GM21526 (cell line): ENCODE results near the gene MAP1B.

ENCODE experiments used
- ATAC-seq: cut with Tn5 transposase; IDR thresholded peaks from one replicate; pipeline ENCODE4 v1.9.1; 2021; ENCODE audit warnings: moderate library complexity; ENCODE audit not compliant: unreplicated experiment, low FRiP score

The MAP1B gene

DNA sequence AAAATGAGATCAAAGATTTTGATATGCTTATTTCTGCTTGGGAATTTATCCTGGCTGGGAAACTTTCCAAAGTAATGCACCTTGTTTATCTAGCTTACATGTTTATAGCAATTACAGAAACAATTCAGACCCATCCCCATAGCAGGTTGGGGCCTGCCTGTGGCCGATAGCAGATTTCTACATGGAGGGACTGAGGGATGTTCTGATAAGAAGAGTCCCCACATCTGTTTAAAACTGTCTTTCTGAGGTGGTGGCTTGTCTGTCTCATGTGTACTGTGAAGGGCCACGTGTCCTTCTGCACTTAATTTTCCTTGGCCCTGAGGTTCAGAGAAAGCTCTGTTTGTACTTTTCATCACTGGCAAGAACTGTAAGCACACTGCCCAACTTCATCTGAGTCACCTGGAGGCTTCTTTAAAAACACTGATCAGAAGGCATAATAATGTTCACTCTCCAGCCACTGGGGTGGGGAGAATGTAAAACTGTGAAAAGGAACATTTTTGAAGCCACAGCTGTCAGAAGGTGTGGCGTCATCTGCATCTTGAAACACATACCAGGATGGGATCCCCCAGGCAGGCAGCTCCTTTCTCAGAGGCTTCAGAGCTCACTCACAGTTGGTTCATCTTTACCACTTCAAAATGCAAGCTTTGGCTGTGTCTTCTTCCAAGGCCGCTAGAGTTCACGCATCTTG is 80.3 kb downstream of the MAP1B start:
- ATAC-seq, result no peak

DNA sequence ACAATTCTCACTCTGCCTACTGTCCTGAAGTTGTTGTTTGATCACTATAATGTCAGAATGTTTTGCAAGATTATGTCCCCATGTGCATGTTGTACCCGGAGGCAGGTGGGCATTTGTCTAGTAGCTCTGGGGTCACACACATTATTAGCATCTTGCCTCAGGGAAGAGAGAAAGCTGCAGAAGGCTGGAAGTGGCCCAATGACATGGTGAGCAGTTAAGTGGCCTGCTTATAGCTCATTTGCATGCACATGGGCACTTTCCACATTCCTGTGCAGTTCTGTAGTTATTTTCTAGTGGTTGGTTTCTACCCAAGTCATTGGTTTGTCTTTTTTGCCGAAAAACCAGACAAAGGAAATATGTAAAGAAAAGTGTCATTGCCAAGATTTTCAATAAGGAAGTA is 80.9 kb downstream of the MAP1B start:
- ATAC-seq, result no peak

DNA sequence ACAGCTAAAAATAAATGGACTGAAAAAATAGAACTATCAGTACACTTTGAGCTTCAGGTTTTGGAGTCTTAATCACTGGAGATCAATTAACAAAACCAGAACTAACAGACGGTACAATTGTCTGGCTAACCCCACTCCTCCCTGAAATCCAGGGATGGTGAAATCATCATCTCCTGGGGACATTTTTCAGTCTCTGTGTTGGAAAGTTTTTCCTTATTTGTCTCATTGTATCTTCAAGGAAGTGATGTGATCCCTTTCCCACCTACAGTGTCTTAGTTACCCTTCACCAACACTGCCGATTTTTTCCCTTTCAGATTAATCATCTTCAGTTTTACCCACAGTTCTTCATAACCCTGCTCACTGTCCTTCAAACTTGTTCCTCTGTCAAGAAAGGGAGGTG is 81.9 kb downstream of the MAP1B start:
- ATAC-seq, result no peak

DNA sequence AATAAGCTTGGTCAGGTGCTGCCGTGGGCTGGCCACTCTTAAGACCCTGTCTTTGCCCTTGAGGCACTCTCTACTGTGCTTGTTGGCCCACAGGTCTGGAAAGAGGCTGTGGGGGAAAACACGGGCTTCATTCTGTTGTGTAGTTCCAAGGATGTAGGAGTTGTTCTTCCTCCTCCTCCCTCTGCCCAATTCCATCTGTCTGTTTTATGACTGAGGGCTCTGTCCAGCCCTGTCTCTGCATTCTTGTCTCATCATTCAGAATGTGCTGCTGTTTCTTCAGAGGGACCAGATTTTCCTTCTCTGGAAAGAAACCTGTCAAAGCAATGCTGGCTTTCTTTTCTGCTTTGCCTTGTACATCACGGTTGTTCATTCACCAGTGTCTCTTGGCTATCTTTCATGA is 84.1 kb downstream of the MAP1B start:
- ATAC-seq, result no peak

DNA sequence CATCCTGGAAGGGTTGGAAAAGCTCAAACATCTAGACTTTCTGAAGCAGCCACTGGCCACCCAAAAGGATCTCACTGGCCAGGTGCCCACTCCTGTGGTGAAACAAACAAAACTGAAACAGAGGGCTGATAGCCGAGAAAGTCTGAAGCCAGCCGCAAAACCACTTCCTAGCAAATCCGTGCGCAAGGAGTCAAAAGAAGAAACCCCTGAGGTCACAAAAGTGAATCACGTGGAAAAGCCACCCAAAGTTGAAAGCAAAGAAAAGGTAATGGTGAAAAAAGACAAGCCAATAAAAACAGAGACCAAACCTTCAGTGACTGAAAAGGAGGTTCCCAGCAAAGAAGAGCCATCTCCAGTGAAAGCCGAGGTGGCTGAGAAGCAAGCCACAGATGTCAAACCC is 87.6 kb downstream of the MAP1B start:
- ATAC-seq, result peak; percentile 90

DNA sequence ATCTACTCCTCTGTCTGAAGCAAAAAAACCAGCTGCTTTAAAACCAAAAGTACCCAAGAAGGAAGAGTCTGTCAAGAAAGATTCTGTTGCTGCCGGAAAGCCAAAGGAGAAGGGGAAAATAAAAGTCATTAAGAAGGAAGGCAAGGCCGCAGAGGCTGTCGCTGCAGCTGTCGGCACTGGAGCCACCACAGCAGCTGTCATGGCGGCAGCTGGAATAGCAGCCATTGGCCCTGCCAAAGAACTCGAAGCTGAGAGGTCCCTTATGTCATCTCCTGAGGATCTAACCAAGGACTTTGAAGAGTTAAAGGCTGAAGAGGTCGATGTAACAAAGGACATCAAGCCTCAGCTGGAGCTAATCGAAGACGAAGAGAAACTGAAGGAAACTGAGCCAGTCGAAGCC is 88.3 kb downstream of the MAP1B start:
- ATAC-seq, result no peak

DNA sequence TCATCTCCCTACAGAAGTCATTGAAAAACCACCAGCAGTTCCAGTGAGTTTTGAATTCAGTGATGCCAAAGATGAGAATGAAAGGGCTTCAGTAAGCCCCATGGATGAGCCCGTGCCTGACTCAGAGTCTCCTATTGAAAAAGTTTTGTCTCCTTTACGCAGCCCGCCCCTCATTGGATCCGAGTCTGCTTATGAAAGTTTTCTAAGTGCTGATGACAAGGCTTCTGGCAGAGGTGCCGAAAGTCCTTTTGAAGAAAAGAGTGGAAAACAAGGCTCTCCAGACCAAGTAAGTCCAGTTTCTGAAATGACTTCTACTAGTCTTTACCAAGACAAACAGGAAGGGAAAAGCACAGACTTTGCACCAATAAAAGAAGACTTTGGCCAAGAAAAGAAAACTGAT is 90.1 kb downstream of the MAP1B start:
- ATAC-seq, result no peak

DNA sequence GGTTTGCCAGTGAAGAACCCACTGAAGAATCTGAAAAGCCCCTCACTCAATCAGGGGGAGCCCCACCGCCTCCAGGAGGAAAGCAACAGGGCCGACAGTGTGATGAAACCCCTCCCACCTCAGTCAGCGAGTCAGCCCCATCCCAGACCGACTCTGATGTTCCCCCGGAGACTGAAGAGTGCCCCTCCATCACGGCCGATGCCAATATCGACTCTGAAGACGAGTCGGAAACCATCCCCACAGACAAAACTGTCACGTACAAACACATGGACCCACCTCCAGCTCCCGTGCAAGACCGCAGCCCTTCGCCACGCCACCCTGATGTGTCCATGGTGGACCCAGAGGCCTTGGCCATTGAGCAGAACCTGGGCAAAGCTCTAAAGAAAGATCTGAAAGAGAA is 92.4 kb downstream of the MAP1B start:
- no peak for ATAC-seq

DNA sequence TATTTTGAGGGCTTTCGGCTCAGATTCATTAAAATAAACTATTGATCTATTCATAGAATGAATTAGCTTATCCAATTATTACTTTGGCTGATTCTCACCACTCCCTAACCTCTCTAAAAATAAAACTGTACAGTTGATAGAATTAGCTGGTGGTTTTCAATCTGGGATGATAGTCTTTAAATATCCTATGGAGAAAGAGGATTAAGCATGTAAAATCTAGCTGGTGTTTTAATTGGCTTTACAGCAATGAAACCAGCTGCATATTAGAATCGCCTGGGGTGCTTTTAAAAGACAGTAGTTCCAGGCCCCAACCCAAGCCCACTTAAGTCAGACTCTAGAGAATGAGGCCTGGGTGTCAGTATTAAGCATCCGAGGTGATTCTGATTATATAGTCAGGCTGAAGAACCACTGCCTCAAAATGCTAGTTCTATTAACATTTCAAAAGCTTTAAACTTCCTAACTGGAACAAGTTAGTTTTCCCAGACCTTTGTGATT is 95.1 kb downstream of the MAP1B start:
- no peak for ATAC-seq

DNA sequence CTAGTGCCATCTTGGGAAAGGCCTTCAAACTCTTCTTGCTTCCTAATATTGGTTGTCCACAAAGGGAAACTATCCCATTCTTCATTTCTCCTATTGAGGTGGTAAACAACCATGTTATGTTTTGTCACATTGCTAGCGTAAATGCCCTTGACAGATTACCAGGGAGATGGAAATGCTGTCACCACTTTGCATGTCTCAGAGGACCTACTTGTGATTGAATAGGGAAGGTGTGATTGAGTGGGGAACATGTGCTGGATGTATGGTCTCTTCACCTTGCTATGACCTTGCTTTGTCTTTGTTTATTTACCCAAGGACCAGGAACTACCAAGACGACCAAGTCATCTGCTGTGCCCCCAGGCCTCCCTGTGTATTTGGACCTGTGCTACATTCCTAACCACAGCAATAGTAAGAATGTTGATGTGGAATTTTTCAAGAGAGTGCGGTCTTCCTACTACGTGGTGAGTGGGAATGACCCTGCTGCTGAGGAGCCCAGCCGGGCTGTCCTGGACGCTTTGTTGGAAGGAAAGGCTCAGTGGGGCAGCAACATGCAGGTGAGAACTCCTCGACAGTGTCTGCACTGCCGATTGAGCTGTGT is 96.1 kb downstream of the MAP1B start:
- ATAC-seq, result no peak

DNA sequence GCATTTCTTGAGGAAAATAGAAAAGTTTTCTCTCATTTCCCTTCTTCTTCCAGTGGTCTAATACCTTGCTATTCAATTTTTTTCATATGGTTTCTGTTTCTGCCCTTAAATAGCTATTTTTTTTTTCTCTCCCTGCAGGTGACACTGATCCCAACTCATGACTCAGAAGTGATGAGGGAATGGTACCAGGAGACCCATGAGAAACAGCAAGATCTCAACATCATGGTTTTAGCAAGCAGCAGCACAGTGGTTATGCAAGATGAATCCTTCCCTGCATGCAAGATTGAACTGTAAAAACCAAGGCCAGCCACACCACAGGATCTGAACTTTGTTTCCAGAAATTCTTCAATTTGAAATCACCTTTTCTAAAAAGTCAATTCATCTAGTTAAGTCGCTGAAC is 97.7 kb downstream of the MAP1B start:
- ATAC-seq, result no peak

DNA sequence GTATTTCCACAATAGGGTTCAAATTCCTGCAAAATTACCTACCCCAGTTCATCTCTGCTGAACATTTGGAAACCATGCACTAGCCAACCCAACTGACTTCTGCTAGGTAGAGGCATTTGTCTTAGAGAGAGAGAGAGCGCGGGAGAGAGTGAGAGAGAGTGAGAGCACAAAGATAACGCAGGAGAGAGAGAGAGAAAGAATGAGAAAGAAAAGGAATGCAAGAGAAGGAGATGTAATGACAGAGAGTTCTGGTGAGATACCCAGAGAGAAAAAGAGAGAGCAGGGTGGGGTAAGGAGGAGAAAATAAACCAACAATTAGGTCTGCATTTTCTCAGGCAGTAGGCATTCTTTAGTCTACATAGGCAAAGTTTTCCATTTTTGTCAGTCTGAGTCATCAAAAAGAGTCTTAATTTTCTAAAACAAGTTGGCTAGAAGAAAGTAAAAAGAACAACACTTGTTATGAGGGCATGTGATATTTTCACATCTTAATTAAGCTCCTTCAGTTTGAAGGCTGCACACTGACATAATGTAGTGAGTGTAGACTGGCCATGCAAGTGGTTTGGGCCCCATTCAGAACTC is 98.2 kb downstream of the MAP1B start:
- ATAC-seq, result no peak

DNA sequence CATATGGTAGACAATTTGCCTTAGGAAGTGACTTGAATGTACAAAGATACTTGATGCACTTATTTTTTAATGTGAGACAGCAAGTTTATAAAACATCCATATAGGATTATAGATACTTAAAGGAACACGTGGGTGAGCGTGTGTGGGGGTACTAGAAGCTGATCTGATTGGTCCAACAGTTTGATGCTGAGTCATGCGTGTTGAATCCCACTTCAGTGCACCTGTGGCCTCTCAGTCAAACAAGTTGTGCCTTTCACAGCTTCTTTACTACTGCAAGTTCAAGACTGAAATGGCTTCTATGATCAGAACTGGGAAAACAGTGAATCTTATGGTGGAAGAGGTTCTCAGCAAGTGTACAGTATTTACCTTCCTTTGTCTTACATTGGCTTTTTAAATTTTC is 98.9 kb downstream of the MAP1B start:
- ATAC-seq, result no peak

DNA sequence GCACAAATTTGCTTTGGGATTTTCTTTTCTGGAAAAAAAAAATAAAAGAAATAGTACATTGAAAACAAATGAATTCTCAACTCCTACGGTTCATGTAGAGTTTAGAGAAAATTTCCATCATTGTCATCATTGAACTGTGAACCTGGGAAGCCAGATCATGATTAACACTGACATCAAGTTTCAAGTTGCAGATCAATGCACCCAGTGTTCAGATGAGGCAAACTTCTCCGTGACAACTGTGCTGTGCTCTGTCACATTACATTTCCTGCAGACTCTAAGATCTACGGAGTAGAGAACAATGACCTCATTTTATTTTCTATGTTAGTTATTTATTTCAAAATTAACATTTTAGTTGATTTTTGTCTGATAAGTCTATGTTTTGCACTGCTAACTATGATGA is 99.7 kb downstream of the MAP1B start:
- ATAC-seq, result no peak

DNA sequence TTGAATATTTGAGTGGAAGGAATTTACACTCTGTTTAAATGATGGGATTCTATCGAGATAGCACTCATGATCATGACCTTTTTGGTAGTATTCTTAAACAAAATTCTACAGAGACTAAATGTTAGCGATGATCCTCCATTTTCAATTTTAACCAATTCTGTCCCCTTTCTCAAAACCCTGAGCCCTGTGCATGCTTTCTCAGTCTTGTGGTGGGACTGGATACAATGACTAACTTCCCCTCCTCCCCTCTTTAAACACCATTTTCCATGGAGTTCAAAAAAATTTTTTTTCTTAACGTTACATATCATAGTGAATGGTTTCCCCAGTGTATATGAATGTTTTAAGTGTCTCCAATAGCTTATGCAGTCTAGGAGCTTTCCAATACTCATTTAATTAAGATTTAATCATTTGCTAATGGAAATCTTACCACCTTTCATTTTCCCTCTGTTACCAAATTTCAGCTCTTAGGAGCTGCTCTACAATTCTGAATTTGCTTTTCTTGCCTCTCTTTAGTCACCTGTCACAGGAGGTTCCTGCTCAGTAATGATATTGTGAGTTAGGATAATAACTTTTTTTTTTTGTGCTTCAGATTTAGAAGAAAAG is 101.2 kb downstream of the MAP1B start:
- ATAC-seq, result no peak

DNA sequence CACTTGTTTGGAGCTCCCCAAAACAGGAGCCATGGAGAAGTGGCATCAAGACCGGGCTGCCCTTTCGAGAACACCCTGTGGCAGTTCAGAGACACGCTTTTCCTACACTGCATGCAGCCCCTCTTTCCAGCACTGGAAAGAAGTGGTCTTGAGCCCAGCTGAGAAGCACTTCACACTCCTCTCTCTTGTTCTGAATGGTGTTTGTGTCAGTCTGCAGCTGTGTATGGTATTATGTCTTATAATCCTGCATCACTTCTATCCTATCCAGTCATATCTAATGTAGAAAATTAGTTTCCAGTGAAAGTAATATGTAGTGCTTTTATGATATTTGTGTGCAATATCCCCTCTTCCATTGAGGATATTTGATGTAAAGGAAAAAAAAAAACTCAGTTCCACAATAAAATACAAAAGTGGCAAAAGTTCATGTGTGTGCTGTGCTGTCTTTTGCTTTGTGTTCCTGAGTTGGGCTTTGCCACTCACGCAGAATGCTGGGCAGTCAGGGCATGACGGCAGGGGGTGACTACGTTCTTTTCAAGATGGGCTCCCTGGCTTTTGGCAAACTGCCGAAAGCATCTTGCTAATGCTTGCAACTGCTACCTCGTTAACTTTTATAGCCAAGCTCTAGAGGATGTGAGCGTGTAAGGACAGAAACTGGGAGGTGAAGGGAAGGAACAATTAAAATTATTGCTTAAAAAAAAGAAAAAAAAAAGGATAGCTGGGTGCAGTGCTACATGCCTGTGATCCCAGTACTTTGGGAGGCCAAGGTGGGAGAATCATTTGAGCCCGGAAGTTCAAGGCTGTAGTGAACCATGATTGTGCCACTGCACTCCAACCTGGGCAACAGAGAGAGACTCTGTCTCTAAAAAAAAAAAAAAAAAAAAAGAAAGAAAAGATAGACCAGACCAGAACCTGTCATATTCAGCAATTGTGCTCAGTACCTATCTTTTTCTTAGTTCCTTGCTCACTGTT is 102.2 kb downstream of the MAP1B start:
- ATAC-seq, result no peak

DNA sequence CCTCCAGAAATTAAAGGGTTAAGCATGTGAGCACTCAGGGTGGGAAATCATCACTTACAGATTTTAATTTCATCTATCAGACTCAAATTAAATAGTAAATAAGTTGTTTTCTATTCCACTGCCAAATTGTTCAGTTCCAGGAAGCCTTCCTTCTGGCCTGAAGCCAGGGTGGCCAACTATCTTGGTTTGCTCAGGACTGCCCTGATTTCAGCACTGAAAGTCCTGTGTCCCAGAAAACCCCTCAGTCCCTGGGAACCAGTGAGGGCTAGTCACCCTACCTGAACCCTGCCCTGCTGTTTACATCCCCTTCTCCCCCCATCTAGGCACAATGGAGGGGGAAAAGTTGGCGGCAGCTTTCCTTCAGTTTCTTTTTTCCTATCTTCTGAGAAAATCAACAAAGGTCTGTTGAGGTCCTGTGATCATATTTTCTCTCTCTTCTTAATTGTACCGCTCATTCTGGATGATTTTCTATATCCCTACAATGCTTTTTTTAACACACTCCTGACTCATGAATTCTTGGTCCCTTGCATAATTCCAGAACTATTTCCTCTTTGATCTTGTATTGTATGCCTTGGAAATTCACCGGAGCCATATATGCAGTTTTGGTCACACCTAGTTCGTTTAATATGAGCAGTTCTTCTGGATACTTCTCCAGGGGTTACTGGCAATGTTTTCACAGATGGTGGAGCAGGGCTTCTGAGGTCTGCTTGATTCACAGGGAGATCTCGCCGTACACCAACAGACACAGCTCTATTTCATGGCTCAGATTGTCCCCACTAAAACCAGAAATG is 103.8 kb downstream of the MAP1B start:
- no peak for ATAC-seq

DNA sequence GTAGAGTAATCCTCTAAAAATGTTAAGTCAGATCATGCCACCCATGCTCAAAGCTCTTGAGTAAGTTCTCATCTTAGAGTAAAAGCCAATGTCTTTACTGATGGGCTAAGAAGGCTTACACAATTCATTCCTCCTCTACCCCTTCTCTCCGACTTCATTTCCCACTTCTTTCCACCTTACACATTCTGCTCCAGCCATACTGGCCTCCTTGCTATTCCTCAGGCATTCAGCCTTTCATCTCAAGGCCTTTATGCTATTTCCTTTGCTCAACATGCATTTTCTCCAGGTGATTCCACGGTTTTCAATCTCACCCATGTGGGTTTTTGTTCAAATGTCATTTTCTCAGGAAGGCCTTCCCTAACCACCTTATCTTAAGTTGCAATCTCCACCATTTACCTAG is 104.9 kb downstream of the MAP1B start:
- ATAC-seq, result no peak

DNA sequence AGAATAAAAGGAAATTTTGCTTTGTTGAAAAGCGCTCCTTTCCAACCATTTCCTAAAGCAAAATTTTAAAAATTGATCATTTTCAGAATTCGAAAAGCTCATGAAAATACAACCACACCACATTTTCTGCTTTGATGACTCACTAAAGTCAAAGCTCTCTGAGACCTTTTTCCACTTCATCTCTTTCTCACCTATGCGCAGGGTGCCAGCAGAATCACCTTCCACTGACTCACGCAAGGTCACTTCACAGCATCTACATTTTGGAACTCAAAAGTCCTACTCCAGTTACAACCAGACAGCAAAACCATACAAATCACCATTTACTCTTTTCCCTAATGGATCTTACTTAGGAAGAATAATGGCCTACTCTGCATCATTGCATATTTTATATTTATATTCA is 106.2 kb downstream of the MAP1B start:
- ATAC-seq, result no peak

DNA sequence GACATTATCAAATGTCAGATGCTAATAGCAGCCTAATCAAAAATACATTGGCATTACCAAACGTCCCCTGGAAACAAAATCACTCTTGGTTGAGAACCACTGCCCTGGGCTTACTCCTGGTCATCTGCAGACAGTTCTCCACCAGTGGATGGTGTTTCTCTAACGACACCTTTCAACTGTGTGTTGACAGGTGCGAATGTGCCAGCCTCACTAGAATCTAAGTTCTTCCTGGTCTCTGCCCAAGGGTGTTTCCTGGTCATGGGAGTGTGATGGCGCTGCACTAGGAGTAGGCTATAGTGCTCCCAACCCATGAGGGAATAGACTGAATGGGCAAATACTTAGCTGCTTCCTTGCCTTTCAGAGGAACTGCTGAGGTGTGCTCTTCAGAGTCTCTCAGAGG is 106.9 kb downstream of the MAP1B start:
- no peak for ATAC-seq
